AG04449 (cell line): ENCODE results near the gene TIGAR.

Experiments used
- CTCF ChIA-PET: fragments of 350-600 bp; formaldehyde crosslinking; extraction: SDS; loops from one replicate; lab custom pipeline; 2021; ENCODE audit warnings: antibody characterized with exemption; lab: Yijun Ruan, JAX
- POLR2A ChIA-PET: fragments of 400-600, 350-600 bp; formaldehyde crosslinking; extraction: SDS; loops from one replicate; lab custom pipeline; 2020; ENCODE audit warnings: antibody characterized with exemption, inconsistent platforms; lab: Yijun Ruan, JAX
- DNase-seq: peaks from one replicate; pipeline ENCODE4 v3.0.0-alpha.2; 2010; ENCODE audit warnings: low read depth, low spot score
- H3K4me3 ChIP-seq: 2 replicates; pipeline ENCODE4 v1.5.1; 2011; ENCODE audit warnings: low read depth, mild to moderate bottlenecking, control low read depth, low read length
- TF ChIP-seq, protein P1 (sequence below): IDR thresholded peaks from one replicate; pipeline ENCODE4 v1.5.1; 2011; ENCODE audit warnings: mild to moderate bottlenecking, moderate library complexity, low read length, control low read depth, inconsistent platforms; ENCODE audit not compliant: insufficient read depth; ENCODE audit errors: missing control alignments

TIGAR gene, protein sequence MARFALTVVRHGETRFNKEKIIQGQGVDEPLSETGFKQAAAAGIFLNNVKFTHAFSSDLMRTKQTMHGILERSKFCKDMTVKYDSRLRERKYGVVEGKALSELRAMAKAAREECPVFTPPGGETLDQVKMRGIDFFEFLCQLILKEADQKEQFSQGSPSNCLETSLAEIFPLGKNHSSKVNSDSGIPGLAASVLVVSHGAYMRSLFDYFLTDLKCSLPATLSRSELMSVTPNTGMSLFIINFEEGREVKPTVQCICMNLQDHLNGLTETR

DNA sequence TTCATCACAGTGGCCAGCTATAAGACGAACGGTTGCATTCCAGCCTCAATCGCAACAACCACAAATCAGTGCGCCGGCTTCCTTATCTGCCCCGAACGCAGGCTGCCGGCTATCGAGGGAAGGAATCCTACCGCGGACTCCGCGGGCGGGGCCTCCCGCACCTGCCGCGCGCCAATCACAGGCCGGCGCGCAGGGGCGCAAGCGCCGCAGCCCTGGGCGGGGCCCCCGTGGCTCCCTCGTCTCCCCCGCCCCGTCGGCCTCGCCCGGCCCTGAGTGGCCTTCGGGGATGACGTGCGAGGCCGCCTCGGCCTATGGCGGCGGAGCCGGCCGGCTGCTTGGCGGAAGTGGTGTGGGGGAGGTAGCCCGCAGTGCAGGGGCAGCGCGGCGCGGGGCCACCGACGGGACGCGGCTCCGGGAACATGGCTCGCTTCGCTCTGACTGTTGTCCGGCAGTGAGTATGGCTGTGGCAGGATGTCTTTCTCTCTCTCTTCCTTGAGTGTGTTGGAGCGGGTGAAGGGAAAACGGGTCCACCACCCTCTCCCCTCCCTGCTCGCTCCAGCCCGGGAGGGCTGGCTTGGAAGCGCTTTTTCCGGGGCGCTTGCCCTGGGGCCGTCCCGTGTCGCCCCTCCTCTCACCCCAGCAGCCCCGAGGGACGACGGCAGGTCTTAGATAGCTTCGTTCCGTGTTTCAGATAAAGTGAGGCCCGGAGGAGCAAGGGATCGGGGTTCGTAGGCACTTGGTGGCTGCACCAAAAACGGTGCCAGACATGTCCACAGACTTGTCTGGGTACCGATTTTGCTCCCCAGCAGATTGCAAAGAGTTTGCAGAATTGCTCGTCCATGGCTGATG lies at the start of gene TIGAR:
Gene TIGAR, plus strand, starts transcription at position 361 of the 849 bp plus-strand sequence. Its CDS starts 59 bp downstream, at position 420.
- peak within 1 kb of the TSS; percentile 93 for H3K4me3 ChIP-seq
- ChIA-PET POLR2A (interaction anchor here (0.6 kb wide), 1 partner anchor 290 kb away, joined by 3 read pairs; no protein-coding TSS in a partner anchor), CTCF (interaction anchor here (1.0 to 2.8 kb wide), 3 partner anchors 10 to 44 kb away, joined by 4 to 14 read pairs (median 5); no protein-coding TSS in a partner anchor)
- TF ChIP-seq, protein P1, sequence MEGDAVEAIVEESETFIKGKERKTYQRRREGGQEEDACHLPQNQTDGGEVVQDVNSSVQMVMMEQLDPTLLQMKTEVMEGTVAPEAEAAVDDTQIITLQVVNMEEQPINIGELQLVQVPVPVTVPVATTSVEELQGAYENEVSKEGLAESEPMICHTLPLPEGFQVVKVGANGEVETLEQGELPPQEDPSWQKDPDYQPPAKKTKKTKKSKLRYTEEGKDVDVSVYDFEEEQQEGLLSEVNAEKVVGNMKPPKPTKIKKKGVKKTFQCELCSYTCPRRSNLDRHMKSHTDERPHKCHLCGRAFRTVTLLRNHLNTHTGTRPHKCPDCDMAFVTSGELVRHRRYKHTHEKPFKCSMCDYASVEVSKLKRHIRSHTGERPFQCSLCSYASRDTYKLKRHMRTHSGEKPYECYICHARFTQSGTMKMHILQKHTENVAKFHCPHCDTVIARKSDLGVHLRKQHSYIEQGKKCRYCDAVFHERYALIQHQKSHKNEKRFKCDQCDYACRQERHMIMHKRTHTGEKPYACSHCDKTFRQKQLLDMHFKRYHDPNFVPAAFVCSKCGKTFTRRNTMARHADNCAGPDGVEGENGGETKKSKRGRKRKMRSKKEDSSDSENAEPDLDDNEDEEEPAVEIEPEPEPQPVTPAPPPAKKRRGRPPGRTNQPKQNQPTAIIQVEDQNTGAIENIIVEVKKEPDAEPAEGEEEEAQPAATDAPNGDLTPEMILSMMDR, result no peak
- DNase-seq, result peak; percentile 42

DNA sequence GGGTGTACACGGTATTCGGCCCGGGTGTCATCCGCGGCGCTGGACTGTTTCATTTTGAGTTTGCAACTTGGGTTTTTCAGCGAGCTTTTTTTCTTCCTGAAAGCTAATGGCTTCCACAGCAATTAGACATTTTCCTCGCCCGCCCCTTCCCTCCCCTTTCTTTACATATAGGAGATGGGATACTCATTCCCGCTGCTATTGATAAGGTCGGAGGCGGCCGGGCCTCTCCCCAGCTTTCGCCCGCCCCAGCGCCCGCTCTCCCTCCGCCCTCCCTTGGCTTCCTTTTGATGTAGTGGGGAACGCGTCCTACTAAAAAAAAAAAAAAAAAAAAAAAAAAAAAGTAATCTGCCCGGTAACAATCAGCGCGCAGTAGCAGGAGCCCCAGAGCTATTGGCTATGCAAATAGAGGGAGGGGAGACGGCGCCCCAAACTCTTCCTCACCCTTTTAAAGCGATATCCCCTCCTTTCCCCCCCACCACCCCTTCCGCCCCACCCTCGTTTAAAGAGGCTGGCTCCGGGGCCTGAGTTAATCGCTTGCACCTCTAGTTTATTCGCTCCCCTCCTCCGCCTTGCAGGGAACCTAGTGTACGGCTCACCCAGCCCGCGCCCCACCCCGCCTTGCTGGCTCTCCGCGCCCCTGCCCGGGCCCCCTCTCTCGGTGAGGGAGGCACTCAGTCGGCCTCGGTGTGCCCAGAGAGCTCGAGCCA lies 49.1 kb upstream of the TIGAR start:
- CTCF ChIA-PET, result interaction anchor here (1.0 to 11.1 kb wide), 2 partner anchors 164 to 387 kb away, joined by 4 to 241 read pairs; no protein-coding TSS in a partner anchor
- POLR2A ChIA-PET, result interaction anchor here (0.6 to 0.8 kb wide), 3 partner anchors 32 to 276 kb away, joined by 3 read pairs; no protein-coding TSS in a partner anchor
- DNase-seq, result no peak

DNA sequence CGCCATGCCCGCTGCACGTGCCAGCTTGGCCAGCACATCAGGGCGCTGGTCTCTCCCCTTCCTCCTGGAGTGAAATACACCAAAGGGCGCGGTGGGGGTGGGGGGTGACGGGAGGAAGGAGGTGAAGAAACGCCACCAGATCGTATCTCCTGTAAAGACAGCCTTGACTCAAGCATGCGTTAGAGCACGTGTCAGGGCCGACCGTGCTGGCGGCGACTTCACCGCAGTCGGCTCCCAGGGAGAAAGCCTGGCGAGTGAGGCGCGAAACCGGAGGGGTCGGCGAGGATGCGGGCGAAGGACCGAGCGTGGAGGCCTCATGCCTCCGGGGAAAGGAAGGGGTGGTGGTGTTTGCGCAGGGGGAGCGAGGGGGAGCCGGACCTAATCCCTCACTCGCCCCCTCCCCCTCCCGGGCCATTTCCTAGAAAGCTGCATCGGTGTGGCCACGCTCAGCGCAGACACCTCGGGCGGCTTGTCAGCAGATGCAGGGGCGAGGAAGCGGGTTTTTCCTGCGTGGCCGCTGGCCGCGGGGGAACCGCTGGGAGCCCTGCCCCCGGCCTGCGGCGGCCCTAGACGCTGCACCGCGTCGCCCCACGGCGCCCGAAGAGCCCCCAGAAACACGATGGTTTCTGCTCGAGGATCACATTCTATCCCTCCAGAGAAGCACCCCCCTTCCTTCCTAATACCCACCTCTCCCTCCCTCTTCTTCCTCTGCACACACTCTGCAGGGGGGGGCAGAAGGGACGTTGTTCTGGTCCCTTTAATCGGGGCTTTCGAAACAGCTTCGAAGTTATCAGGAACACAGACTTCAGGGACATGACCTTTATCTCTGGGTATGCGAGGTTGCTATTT lies 48.4 kb upstream of the TIGAR start:
- CTCF ChIA-PET, result interaction anchor here (1.0 to 11.1 kb wide), 2 partner anchors 165 to 388 kb away, joined by 4 to 241 read pairs; no protein-coding TSS in a partner anchor
- TF ChIP-seq, protein P1, result no peak
- POLR2A ChIA-PET, result interaction anchor here (0.6 kb wide), 2 partner anchors 32 to 276 kb away, joined by 3 read pairs; no protein-coding TSS in a partner anchor
- no peak overlapping the region for H3K4me3 ChIP-seq
- DNase-seq, result no peak

More for the DNA sequence above, 49.1 kb upstream of the TIGAR start:
- TF ChIP-seq, protein P1, result no peak
- no peak overlapping the region; the same call in 1 of the 2 replicates for H3K4me3 ChIP-seq

DNA sequence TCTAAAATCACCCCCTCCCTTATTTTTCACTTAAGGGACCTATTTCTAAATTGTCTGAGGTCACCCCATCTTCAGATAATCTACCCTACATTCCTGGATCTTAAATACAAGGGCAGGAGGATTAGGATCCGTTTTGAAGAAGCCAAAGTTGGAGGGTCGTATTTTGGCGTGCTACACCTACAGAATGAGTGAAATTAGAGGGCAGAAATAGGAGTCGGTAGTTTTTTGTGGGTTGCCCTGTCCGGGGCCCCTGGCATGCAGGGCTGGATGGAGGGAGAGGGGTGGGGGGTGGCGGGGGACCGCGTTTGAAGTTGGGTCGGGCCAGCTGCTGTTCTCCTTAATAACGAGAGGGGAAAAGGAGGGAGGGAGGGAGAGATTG lies 47.8 kb upstream of the TIGAR start:
- no peak overlapping the region; the same call in 1 of the 2 replicates for H3K4me3 ChIP-seq
- POLR2A ChIA-PET, result no interaction called here
- DNase-seq, result no peak
- CTCF ChIA-PET, result interaction anchor here (1.0 to 11.1 kb wide), 2 partner anchors 165 to 389 kb away, joined by 4 to 241 read pairs; no protein-coding TSS in a partner anchor
- TF ChIP-seq, protein P1, result no peak

DNA sequence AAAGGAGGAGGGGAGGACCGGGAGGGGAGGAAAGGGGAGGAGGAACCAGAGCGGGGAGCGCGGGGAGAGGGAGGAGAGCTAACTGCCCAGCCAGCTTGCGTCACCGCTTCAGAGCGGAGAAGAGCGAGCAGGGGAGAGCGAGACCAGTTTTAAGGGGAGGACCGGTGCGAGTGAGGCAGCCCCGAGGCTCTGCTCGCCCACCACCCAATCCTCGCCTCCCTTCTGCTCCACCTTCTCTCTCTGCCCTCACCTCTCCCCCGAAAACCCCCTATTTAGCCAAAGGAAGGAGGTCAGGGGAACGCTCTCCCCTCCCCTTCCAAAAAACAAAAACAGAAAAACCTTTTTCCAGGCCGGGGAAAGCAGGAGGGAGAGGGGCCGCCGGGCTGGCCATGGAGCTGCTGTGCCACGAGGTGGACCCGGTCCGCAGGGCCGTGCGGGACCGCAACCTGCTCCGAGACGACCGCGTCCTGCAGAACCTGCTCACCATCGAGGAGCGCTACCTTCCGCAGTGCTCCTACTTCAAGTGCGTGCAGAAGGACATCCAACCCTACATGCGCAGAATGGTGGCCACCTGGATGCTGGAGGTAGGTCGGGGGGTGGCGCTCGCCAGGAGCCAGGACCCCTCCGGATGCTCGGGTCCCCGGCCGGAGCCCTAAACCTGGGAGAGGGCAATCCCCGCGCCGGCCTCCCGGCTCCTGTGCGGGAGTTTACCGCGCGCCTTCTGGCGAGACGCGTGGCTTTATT lies 47.2 kb upstream of the TIGAR start, which contains the start of gene CCND2:
Gene CCND2, plus strand, starts transcription at position 111 of the 744 bp plus-strand sequence. Its CDS starts 279 bp downstream, at position 390.
- no peak for DNase-seq
- ChIA-PET POLR2A (no interaction called here), CTCF (interaction anchor here (11.1 kb wide), 1 partner anchor 389 kb away, joined by 241 read pairs; no protein-coding TSS in a partner anchor)
- H3K4me3 ChIP-seq, result peak within 1 kb of the TSS; percentile 43
- TF ChIP-seq, protein P1, result no peak
